Transverse colon (tissue), 4 donors: ENCODE results near the gene CACNA1C. TPM values are rescaled to one million over a fixed set of nuclear protein-coding genes. Genes with fewer than 3 reads are reported as not detected.

ENCODE experiments used
- DNase-seq: peaks from one replicate; pipeline ENCODE4 v3.0.0-alpha.2; 2019
- H3K27ac ChIP-seq, 4 donors: fragments of 200-600 bp; sonication (generic); 2 replicates each; pipeline ENCODE4 v1.5.1; 2016 to 2018; ENCODE audit warnings: inconsistent platforms in 4 of 4
- H3K27me3 ChIP-seq: fragments of 200-600 bp; sonication (generic); 2 replicates; pipeline ENCODE4 v1.5.1; 2017; ENCODE audit warnings: inconsistent platforms
- H3K36me3 ChIP-seq, 4 donors: fragments of 200-600 bp; sonication (generic); 2 replicates each; pipeline ENCODE4 v1.5.1; 2017 to 2019; ENCODE audit warnings: inconsistent platforms in 4 of 4
- H3K4me1 ChIP-seq, 4 donors: fragments of 200-600 bp; sonication (generic); 2 replicates each; pipeline ENCODE4 v1.5.1; 2017 to 2020; ENCODE audit warnings: inconsistent platforms in 4 of 4
- H3K4me3 ChIP-seq, 4 donors: fragments of 200-600 bp; sonication (generic); 1 replicate in 1 of 4; 2 replicates in 3 of 4; pipeline versions ENCODE4 v1.5.1 to v1.6.1; 2017 to 2019; ENCODE audit warnings: inconsistent platforms in 4 of 4
- H3K9me3 ChIP-seq, 2 donors: fragments of 200-600 bp; sonication (generic); 2 replicates each; pipeline ENCODE4 v1.5.1; 2017 to 2019; ENCODE audit warnings: inconsistent platforms in 2 of 2
- EP300 ChIP-seq: sonication (generic); formaldehyde crosslinking; IDR thresholded peaks from one replicate; pipeline ENCODE4 v1.6.1; 2017; ENCODE audit warnings: antibody characterized with exemption, low read depth
- POLR2A ChIP-seq: fragments of 450-650 bp; IDR thresholded peaks from one replicate; pipeline ENCODE4 v1.6.1; 2016; ENCODE audit warnings: antibody characterized with exemption, mild to moderate bottlenecking, moderate library complexity
- POLR2AphosphoS5 ChIP-seq, 3 donors: sonication (generic); formaldehyde crosslinking; IDR thresholded peaks; one replicate each; pipeline ENCODE4 v1.6.1; 2016; ENCODE audit warnings: antibody characterized with exemption in 3 of 3
- WGBS, 2 donors: methylation state at CpG; one replicate each; pipeline ENCODE4 v1.1.5; 2018; ENCODE audit warnings: low coverage in 1 of 2; 5-methylcytosine and 5-hydroxymethylcytosine counted together
- in situ Hi-C, 4 donors: fragments of 200-750 bp; cut with MboI; loops; one replicate each; pipeline versions ENCODE4 v1.15.0 to v1.15.1; 2017; ENCODE audit warnings: low sequenced_read_pairs in 3 of 4, low pct_ligation_motif_present in 1 of 4, low pct_unique_long_range_greater_than_20kb in 1 of 4
- intact Hi-C: fragments of 100-400 bp; cut with DNase I; formaldehyde crosslinking; loops from one replicate; pipeline ENCODE4 v1.15.1; 2023; ENCODE audit warnings: low total_unique reads
- total RNA-seq, 4 donors: library from RNA; depleted of rRNA; stranded (reverse); fragments of >200 nt; gene quantifications; one replicate each; pipeline ENCODE4 v1.1.0, GENCODE V29; 2016
- TF ChIP-seq, protein P1 (sequence below), 5 experiments: fragments of 200-600 bp in 3 of 5; fragments of 450-650 bp in 2 of 5; sonication (generic) in 3 of 5; IDR thresholded peaks; 1 replicate in 2 of 5; 2 replicates in 3 of 5; pipeline ENCODE4 v1.5.1; 2016 to 2017; ENCODE audit warnings: antibody characterized with exemption in 5 of 5, inconsistent platforms in 3 of 5, mild to moderate bottlenecking in 2 of 5, moderate library complexity in 1 of 5

The CACNA1C gene
- total RNA-seq, 4 donors from 2014 or later: 18.8 to 35.2 (median 24.8) TPM

GRCh38 chr12:2307550-2307949, 254.8 kb downstream of the CACNA1C start:
- Histone ChIP-seq H3K27ac (peak overlapping the region in 2 of 4 donors; percentile 20 to 27), H3K36me3 (no peaks in the 10 kb centered on the region), H3K4me3 (no peak overlapping the region), H3K9me3 (no peaks in the 10 kb centered on the region), H3K4me1 (peaks cover 0 to 14% (median 8%) of the 10 kb centered on the region in 4 donors), H3K27me3 (no peaks in the 10 kb centered on the region)
- TF ChIP-seq POLR2AphosphoS5 (IDR thresholded peaks at IDR 0.05): no peak
- TF ChIP-seq POLR2A: no peak
- TF ChIP-seq EP300: no peak
- TF ChIP-seq, protein P1, sequence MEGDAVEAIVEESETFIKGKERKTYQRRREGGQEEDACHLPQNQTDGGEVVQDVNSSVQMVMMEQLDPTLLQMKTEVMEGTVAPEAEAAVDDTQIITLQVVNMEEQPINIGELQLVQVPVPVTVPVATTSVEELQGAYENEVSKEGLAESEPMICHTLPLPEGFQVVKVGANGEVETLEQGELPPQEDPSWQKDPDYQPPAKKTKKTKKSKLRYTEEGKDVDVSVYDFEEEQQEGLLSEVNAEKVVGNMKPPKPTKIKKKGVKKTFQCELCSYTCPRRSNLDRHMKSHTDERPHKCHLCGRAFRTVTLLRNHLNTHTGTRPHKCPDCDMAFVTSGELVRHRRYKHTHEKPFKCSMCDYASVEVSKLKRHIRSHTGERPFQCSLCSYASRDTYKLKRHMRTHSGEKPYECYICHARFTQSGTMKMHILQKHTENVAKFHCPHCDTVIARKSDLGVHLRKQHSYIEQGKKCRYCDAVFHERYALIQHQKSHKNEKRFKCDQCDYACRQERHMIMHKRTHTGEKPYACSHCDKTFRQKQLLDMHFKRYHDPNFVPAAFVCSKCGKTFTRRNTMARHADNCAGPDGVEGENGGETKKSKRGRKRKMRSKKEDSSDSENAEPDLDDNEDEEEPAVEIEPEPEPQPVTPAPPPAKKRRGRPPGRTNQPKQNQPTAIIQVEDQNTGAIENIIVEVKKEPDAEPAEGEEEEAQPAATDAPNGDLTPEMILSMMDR (IDR thresholded peaks at IDR 0.05): no peak
- intact Hi-C loops: no loop called here
- in situ Hi-C loops: no loop called here
- WGBS, 2 donors: 50 to 91% methylated on average over 1 to 3 of the region's 3 CpGs
- DNase-seq: no peak

GRCh38 chr12:2309647-2310046, 256.9 kb downstream of the CACNA1C start:
- intact Hi-C loops: no loop called here
- Histone ChIP-seq H3K9me3 (no peaks in the 10 kb centered on the region), H3K27me3 (no peaks in the 10 kb centered on the region), H3K4me3 (no peak overlapping the region), H3K4me1 (peaks cover 0 to 14% (median 5%) of the 10 kb centered on the region in 4 donors), H3K36me3 (no peaks in the 10 kb centered on the region), H3K27ac (peak overlapping the region; percentile 33 to 80 (median 62))
- no peak for DNase-seq
- TF ChIP-seq EP300 (no peak), POLR2A (no peak), POLR2AphosphoS5 (IDR thresholded peaks at IDR 0.05) (no peak)
- TF ChIP-seq, protein P1 (IDR thresholded peaks at IDR 0.05): no peak
- 71 to 100% methylated on average over 1 to 5 of the region's 5 CpGs for WGBS, 2 donors
- in situ Hi-C loops: no loop called here

DNA sequence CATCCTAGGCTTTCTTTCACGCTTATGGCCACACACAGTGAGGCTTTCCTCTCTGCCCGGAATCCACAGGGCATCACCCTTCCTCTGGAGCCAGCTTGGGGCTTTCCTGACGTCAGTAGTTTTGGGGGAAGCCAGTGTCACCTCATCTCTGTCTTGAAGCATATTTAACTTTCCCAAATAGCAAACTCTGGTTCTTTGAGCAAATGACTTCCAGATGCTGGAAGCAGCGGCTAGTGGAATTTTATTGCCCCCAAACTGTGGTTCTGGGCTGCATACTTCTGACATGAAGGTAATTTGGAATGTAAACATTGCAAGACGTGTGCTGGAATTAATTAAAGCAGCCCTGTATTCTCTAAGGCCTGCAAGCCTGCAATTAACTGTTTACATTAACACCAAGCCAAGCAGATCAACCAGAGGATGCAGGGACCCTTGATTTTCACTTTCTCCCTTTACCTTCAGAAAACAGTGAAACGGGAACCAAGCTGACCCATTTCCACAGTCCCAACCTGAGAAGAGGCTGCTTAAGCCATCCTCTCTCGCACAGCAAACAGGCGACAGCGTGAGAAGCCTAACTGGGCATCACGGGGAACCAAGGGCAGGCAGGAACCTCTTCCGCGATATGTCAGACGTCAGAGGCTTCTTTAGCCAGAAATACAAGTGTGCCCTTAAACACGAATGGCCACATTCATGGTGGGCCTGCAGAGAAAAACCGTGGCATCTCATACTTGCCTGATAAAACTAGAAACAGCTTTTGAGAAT, 258.4 kb downstream of the CACNA1C start:
- WGBS, 2 donors: 56 to 62% methylated on average over 5 to 15 of the region's 15 CpGs
- Histone ChIP-seq H3K9me3 (no peaks in the 10 kb centered on the region), H3K4me3 (no peak overlapping the region), H3K4me1 (peaks cover 0 to 14% (median 5%) of the 10 kb centered on the region in 4 donors), H3K27me3 (no peaks in the 10 kb centered on the region), H3K36me3 (no peaks in the 10 kb centered on the region), H3K27ac (peak overlapping the region; percentile 33 to 80 (median 62))
- intact Hi-C loops (no loop called here), in situ Hi-C loops (no loop called here)
- TF ChIP-seq POLR2AphosphoS5 (IDR thresholded peaks at IDR 0.05): peak in 1 of 3 donors; percentile 4
- TF ChIP-seq, protein P1 (IDR thresholded peaks at IDR 0.05): no peak
- DNase-seq: no peak

- TF ChIP-seq POLR2AphosphoS5 (IDR thresholded peaks at IDR 0.05) (no peak), POLR2A (no peak), EP300 (no peak)
- TF ChIP-seq, protein P1 (IDR thresholded peaks at IDR 0.05): no peak
- no peaks in the 10 kb centered on the region for H3K27me3 ChIP-seq
- intact Hi-C loops (no loop called here), in situ Hi-C loops (no loop called here)
- no peak overlapping the region for H3K4me3 ChIP-seq
- WGBS, 2 donors: 50 to 76% methylated on average over 2 to 7 of the region's 7 CpGs
- no peak for DNase-seq
- no peaks in the 10 kb centered on the region for H3K36me3 ChIP-seq
- no peaks in the 10 kb centered on the region for H3K9me3 ChIP-seq
- peak overlapping the region; percentile 33 to 80 (median 62) for H3K27ac ChIP-seq
- peaks cover 0 to 14% (median 5%) of the 10 kb centered on the region in 4 donors for H3K4me1 ChIP-seq
Observed at GRCh38 chr12:2312175-2312574, 259.4 kb downstream of the CACNA1C start.
